ENCODE results near the gene SMG6.

DNA sequence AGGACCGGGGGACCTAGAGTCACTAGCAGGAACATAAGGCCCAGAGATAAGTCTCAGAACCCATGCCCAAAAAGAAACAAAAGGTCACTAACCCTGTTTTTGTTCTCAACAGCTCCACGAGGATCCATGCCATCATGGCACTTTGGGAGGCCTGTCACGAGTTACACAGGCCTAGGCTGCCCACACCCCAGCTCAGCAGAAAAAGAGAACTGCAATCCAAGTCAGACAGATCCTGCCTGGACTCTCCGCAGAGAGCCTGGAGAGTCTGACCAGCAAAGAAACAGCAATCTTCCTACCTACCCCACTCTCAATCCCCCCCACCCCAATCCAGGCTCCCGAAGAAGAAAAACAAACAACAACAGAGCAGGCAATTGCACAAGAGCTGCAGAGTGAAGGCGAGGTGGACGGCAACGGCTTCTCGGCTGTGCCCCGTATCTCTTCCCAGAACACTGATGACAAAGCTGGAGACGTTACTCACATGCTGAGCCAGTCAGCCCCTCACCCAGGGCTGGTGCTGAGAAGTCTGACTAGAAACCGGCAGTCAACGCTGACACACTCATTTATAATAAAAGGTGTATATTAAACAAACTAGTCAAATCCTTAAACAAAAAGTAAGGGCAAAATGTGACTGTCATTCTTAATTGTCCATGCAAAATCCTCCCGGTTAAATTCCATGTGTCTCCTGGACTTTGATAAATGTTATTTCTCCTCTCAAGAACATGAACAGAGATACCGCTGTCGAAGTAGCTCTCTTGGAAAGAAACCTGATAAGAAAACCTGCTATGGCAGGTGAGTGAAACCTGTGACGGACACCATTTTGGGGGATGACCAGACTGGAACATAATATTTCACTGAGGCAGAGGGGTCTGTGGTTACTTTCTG is 89.3 kb downstream of the SMG6 start:
- TF ChIP-seq CTCF (IDR thresholded peaks at IDR 0.05; ENCODE audit: low read length) (no peak), EZH2 (IDR thresholded peaks at IDR 0.05; ENCODE audit: borderline replicate concordance, low read length) (no peak)

Measured in OCI-LY1 (cell line).